Stimulated activated CD8-positive, alpha-beta memory T cell treated with anti-CD3 and anti-CD28 coated beads, Interleukin-7, amount 100 ng/mL, for 48 hours (primary cell): Measurements from ENCODE around the gene IL11.
"Not testable (repeated sequence)": the region's sequence is repeated elsewhere in the genome, so short reads cannot be mapped to it uniquely, and the experiment has no call there.

Source experiments
- DNase-seq, 2 donors: peaks; one replicate each; pipeline ENCODE4 v3.0.0-alpha.2; 2020; ENCODE audit warnings: low read depth in 1 of 2; ENCODE audit errors: extremely low read depth in 1 of 2

Gene IL11

DNA sequence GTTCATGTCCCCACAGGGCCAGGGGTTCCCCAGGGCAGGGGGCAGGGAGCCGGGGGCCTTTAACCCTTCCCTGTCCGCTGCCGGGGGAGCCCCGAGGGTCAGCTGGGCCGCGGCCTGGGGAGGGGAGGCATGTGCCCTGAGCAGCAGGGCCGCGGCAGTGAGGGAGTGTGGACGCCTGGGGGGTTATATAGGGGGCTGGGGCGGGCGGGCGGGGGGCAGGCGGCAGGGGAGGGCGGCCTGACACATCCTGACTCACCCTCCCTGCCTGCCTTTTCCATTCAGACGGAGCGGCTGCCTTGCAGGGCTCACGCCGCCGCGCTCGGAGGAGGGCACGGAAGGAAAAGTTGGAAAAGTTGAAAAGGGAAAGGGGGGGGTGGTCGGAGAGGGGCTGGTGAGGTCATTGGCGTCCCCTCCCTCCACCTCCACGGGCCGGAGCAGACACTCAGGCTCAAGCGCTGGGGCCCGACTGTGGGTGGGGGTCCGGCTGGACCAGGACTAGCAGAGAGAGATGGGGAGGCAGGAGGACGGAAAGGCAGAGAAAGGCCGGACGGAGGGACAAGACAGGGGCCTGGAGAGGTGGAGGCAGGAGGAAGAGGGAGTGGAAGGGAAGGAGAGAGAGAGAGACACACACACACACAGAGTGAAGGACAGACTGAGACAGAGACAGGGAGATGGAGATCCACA lies at the start of gene IL11:
Gene IL11 (minus strand): TSS at position 159 of the 684 bp plus-strand sequence. CDS start 153 bp downstream, at position 6.
- no peak for DNase-seq

DNA sequence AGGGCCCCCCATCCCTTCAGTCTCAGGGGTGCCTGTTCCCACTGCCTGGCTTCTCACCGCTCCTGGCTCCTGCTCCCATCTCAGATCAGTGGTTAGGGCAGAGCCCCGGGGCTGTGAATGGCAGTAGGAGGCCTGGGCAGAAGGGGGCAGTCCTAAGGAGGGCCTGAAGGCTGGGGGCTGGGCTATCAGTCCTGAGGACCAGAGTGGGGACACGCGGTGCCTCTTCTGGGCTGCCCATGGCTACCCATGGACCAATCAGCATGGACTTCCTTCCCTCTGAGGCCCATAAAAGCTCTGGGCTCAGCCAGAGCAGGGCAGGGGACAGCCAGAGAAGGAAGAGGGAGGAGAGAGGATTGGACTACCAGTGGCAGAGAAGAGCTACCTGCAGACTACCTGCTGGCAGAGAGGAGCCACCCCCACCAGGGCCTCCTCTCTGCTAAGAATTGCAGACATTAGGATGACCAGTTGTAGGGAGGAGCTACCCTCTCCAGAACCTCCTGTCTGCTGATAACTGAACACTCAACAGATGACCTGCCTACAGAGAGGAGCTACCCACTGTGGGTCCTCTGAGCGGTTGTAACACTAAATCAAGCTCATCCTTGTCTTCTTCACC lies 49.5 kb upstream of the IL11 start:
- no peak for DNase-seq

DNA sequence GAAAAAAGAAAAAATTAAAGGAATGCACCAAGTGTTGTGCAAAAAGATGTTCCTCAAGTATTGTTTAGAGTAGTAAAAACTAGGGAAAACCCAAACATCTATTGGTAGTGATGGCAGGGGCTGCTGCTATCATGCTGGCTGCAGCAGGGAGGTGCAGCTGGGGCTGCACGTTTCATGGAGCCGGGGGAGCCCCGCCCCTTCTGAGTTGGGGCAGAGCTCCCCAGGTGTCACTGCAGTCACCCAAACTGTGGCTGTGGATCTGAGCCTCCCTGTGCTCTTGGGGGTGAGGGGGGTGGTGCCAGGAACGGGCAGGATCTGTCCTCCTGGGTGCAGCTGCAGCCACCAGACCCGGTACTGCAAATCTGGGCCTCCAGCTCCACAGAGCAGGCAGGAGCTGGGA lies 48.8 kb upstream of the IL11 start:
- no peak for DNase-seq

DNA sequence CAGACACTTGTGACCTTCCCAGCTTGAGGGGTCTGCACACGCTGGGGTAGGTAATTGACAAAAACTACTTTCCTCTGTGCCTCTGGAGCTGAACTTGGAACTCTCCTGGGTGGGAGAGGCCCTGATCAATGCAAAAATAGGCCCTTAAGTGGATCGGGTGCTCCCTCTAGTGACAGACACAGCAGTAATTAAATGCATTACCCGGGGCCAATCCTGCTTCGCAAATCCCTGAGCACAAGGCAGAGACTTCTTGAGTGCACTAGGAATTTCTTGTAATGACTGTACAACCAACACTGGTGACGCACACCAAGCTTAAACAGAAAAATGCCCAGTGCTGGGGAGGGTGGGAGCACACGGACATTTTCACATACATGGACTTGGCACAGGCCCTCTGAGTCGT lies 47.9 kb upstream of the IL11 start:
- DNase-seq: no peak

DNA sequence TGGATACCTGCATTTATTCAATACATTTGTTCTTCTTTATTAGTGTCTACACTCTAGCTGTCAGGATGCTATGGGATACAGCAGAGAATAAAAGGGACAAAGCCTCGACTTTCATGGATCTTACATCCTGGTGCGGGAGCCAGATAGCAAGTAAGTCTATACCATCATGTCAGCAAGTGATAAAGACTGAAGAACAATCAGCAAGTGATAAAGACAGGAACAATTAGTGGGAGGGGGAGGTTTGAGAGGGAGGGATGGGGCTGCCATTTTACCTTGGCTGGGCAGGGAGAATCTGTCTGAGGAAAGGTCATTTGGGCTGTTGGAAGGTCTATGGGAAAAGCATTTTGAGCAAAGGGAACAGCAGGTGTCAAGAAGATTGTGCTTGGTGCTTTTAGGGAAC lies 39.9 kb upstream of the IL11 start:
- no peak for DNase-seq

DNA sequence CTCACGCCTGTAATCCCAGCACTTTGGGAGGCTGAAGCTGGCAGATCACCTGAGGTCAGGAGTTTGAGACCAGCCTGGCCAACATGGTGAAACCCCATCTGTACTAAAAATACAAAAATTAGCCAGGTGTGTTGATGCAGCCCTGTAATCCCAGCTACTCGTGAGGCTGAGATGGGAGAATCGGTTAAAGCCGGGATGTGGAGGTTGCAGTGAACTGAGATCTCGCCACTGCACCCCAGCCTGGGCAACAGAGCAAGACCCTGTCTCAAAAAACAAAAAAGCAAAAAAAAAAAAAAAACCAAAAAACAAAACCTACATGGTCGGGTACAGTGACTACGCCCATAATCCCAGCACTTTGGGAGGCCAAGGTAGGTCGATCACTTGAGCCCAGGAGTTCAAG lies 38.9 kb upstream of the IL11 start:
- DNase-seq: not testable (repeated sequence)

DNA sequence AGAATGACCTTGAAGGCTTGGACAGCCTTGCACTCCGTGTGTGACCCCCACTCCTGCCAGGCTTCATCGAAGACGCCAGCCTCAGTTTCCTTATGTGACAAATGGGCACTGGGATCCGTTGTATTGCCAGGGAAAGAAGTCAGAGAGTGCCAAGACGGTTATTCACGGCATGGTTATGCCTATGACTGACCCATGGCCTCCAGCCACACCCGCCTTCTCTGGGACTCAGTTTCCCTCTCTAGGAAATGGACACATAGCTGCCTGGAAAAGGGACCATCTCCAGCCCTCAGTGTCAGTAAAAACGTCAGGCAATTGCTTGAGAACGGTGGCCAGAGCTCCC lies 38.2 kb upstream of the IL11 start:
- DNase-seq: no peak

DNA sequence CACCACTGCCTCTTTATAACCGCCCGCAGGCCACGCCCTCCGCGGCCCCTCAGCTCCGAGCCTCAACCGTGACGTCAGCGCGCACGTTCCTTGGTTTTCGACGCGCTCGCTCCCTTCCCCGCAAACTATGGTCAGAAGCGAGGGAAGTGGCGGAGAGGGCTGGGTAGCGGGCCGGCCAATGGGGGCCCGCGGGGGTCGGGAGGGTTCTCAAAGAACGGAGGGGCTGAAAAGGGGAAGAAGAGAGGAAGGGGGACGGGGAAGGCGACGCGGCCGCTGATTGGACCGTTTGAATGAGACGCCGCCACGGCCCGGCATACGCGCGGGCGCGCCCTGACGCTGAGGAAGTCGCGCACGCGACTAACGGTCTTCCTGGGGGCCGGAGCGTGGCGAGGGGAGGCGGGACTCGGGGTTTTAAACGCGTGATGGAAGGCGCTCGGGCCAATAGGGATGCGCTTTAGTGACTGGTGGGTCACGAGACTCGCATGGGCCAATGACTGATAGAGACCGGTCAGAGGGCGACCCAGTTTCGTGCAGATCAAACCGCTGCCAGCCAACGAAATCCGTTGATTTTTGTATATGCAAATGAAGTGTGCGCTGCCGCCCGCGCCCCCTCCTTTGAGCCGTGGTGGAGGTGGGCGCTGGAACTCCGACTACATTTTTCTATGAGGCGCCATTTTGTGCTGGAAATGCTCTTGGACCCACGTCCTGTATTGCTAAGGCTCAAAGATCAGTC lies 37.7 kb upstream of the IL11 start:
- peak; percentile 93 to 95 for DNase-seq

DNA sequence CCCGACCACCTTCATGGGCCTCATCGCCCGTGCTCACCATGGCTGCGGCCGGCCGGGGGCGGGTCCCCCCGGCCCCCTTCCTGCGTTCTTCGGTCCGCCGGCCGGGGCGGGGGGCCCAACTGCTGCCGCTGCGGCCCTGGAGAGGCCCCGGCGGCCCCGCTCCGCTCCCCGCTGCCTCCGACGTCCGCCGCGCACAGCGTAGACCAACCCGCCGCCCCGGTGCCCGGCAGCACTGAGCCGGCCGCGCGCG lies 37.2 kb upstream of the IL11 start, which contains the start of gene UBE2S:
Gene UBE2S (minus strand): TSS at position 239 of the 250 bp plus-strand sequence. CDS start 199 bp downstream, at position 40.
- not testable (repeated sequence) for DNase-seq

DNA sequence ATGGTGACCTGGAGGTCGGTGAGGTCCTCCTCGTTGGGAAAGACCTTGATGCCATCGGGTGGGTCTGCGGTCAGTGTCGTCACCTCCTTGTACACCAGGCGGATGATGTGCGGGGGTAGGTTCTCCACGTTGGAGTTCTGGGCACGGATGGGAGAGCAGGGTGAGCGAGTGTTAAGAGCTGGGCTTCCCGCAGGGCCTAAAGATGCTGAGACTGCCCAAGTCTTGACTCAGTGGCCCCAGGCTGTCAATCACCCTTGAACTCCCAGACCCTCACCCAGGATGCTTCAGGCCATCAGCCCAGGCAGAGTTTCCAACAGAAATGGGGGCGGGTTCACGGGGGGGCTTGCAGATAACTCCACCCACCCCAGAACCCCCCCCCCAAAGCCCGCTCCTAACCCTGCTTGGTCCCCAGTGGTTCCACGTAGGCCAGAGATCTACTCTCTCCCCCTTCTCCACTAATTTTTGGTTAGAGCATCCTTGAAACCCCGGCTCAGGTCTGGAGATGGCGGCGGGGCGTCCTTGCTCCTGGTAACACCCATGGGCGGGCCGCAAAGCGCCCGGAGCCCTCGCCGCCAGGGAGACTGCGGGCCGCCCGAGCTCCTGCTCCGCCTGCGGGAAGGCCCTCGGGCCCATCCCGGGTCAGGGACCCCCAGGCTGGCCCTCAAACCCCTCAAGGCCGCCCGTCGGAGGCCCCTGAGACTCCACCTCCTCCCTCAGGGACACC lies 36.7 kb upstream of the IL11 start:
- DNase-seq: no peak

DNA sequence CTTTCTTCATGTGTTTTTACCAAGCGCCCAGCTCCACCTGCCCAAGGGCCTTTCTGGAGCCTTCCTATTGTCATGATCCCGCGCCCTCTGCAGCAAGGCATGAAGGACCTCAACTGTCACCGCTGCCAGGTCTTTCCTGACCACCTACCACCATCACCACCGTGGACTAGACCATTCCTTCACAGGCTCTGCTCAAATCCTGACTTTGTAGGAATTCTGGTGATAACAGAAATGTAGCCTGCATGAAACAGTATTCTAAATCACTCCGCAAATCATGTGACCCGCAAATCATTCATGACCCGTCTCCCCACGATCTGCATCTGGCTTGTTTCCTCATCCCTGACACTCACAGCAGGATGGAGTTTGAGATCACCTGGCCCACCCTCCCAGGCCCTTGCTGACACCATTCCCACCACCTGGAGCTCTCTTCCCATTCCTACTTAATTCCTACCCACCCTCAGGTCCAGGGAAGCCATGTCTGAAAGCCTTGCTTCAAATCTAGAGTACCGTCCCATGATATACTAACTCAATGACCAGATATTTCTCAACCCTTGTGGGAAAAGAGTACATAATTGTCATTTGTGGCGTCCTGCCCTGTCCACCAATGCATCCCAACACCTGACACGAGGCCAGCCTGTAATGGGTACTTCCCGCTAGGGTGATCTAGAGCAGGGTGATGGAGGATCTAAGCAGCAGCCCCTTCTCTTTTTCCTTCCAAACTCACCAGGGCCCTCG lies 36.0 kb upstream of the IL11 start:
- no peak for DNase-seq

DNA sequence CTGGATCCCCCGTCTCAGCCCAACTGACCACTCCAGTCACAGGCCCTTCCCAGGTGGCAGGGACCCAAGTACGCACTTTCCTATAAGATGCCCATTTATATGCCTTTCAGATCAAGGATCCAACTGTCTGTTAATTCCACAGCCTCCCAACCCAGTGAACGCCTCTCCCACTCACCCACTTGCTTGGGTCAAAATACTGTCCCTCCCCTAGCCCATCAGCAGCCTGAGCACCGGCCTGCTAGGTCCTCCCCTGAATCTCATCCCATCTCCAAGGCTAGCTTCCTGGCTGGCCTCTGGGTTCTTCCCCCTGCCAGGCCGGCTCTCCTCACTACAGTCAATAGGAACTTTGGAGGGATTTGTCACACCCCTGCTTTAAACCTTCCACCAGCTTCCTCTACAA lies 35.4 kb upstream of the IL11 start:
- DNase-seq: no peak

DNA sequence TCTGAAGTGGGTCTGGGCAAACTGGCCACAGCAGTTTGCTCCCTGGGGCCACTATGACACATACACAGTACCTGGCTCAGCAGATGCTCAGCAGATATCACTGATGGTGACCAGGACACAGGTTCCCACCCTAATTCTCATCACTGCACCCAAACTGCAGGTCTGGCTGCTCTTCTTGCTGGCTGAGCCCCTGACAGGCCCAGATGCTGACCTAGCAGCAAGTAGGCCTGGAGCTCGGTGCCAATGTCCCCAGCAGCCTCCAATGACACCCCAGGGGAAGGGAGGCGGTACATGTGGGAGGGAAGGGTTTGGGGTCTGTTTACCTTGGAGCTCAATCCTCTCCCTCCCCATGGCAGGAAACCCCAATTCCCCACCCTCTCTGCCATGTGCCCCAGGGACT lies 32.2 kb upstream of the IL11 start:
- DNase-seq: no peak

DNA sequence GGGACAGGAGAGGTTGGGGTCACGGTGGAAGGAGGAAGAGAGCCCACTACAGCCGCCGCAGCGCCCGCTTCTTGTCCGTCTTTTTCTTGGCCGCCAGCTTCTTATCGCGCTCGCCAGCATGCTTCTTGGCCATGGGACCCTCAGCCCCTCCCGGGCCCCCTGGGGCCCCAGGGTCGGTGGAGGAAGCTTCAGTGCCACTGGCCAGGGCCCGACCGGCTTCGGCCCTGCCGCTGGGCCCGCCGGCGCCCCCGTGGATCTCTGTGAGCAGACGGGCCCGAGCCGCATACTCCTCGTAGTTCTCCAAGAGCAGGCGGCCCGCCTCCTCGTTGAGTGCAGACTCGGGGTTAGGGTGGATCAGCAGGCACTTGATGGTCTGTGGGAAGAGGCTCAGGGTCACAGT lies 31.1 kb upstream of the IL11 start:
- DNase-seq: not testable (repeated sequence)

DNA sequence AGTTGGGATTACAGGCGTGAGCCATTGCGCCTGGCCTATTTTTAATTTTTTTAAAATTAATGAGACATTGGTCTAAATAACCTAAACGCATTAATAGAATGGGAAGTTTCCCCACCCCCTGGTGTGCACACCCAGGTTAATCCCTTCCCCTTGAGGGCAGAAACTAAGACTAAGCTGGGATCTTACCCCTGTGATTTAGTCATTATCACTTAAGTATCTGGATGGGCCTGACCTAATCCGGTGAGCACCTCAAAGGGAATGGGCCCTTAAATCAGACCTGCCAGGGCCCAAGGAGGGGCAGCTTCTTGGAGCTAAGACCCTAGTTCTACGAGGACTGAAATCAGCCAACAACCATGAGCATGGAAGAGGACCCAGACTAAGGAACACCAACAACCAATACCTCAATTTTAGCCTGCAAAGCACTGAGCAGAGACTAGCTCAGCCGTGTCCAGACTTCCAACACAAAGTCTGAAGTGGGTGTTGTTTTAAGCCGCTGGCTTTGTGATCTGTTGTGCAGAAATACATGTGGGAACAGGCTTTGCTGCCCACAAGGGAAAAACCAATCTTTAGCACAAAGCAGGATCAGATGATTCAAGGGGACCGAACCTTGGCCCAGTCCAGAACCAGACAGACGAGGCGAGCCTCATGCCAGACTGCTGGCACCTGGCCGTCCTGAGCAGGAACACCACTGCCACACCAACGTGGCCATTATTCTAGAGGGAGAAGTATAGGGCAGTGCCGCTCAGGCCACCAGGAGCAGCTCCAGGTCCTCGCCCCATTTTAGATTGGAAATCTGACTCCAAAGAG lies 30.2 kb upstream of the IL11 start:
- DNase-seq: no peak

DNA sequence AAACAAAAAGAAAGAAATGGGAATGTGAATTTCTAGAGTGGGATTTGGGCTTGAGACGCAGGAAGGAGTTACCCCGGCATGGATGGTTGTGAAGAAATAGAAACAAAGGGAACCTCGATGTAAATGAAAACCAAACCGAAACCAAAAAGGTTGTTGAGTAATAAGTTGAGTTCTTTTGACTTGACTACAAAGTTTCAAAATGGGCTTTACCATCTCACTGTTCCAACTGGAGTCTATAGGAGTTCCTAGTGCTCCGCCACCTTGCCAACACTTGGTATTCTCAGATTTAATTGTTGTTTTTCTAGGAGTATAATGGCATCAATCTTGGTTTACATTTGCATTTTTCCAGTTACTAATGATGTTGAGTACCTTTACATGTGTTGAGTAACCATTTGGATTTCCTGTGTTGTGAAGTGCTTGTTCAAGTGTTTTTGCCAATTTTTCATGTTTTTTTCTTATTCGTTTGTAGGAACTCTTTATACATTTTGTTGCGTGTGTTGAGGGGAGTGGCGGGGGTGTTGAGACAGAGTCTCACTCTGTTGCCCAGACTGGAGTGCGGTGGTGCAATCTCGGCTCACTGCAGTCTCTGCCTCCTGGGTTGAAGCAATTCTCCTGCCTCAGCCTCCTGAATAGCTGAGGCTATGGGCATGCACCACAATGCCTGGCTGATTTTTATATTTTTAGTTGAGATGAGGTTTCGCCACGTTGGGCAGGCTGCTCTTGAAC lies 28.1 kb upstream of the IL11 start:
- no peak for DNase-seq

DNA sequence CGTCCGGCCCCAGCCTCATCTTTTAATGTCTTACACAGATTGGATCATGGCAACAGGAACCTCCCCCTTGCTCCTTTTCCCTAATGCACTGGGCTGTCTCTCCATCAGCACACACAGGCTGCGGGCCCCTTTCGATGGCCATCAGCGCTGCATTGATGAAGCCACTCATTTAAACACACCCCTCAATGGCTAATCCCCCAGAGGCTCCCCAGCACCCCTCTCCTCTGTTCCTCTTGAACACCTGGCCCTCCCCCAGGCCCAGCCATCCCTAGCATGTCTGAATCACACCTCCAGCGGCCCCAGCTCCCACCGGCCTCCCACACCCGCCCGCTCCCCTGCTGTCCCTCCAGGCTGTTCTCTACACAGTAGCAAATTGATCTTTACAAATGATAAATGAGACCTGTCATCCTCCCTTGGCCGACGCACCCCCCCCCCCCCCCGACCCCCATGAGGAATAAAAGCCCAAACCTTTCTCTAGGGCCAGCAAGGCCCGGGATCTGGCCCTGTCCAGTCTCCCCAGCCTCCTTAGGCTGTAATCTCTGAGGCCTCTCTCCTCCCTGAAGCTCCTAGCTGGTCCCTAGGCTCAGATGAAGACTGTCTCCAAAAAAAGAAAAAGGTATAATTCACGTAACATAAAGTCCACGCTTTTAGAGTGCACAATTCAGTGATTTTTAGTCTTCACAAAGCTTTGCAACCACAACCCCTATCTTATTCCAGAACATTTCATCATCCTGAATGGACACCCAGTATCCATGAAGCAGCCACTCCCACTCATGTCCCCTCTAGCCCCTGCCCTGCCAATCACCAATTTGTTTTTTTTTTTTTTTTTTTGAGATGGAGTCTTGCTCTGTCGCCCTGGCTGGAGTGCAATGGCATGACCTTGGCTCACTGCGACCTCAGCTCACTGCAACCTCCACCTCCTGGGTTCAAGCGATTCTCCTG lies 22.8 kb upstream of the IL11 start:
- DNase-seq: no peak
